ENCODE measurements around the gene MAB21L3.

GRCh38 chr1:116131170-116131569 lies 20.0 kb downstream of the MAB21L3 start:
- no peak for TF ChIP-seq CTCF (IDR thresholded peaks at IDR 0.05)
- TF ChIP-seq EP300 (IDR thresholded peaks at IDR 0.05), result no peak
- no peak for TF ChIP-seq POLR2A (IDR thresholded peaks at IDR 0.05)

All from tibial nerve (tissue), 4 donors.